Activated CD4-positive, alpha-beta T cell treated with anti-CD3 and anti-CD28 coated beads for 36 hours (primary cell): Measurements from ENCODE around the gene TMEM219. TPM values are rescaled to one million over a fixed set of nuclear protein-coding genes. Genes with fewer than 3 reads are reported as not detected.
"Not testable (repeated sequence)": the region's sequence is repeated elsewhere in the genome, so short reads cannot be mapped to it uniquely, and the experiment has no call there.

Experiments used
- ATAC-seq: fragments of 200-7000 bp; cut with Tn5 transposase; one replicate; pipeline ENCODE4 v1.10.0; 2021; ENCODE audit warnings: mild to moderate bottlenecking, moderate library complexity
- CTCF ChIA-PET: fragments of 350-600 bp; sonication (Branson Sonifier 250); formaldehyde crosslinking; loops from one replicate; lab custom pipeline; 2021; ENCODE audit warnings: antibody characterized with exemption; lab: Charles Lee
- POLR2A ChIA-PET: fragments of 350-600 bp; sonication (Branson Sonifier 250); formaldehyde crosslinking; loops from one replicate; lab custom pipeline; 2021; ENCODE audit warnings: antibody characterized with exemption, inconsistent platforms; lab: Charles Lee
- DNase-seq: peaks from one replicate; pipeline ENCODE4 v3.0.0-alpha.2; 2020
- H3K27ac Mint-ChIP-seq: one replicate; pipeline ENCODE4 v1.8.0; 2021; ENCODE audit warnings: mixed read lengths
- H3K27me3 Mint-ChIP-seq: one replicate; pipeline ENCODE4 v1.8.0; 2021; ENCODE audit warnings: mixed read lengths
- H3K36me3 Mint-ChIP-seq: one replicate; pipeline ENCODE4 v1.8.0; 2021; ENCODE audit warnings: low read depth, mixed read lengths
- H3K4me1 Mint-ChIP-seq: one replicate; pipeline ENCODE4 v1.8.0; 2021; ENCODE audit warnings: mixed read lengths
- H3K4me3 Mint-ChIP-seq: one replicate; pipeline ENCODE4 v1.8.0; 2021; ENCODE audit warnings: mild to moderate bottlenecking, moderate library complexity, mixed read lengths
- H3K9me3 Mint-ChIP-seq: one replicate; pipeline ENCODE4 v1.8.0; 2021; ENCODE audit warnings: low read depth, mixed read lengths
- intact Hi-C, 2 experiments: fragments of 100-400 bp; cut with DNase I in 1 of 2; cut with micrococcal nuclease in 1 of 2; formaldehyde crosslinking; loops; one replicate each; pipeline versions ENCODE4 v1.14.2 to v1.15.1; 2022 to 2024; cut with DNase I, micrococcal nuclease
- total RNA-seq, 2 experiments: library from RNA; stranded (reverse); gene quantifications; one replicate each; pipeline ENCODE4 v1.2.3, GENCODE V29; 2021

Gene TMEM219
- total RNA-seq, 2 experiments from 2014 or later: 34.6 to 42.5 TPM

- ATAC-seq: peak; percentile 73
- peak; percentile 65 for DNase-seq
- intact Hi-C loops: no loop called here
- no peak overlapping the region for H3K4me3 Mint-ChIP-seq
- CTCF ChIA-PET: interaction anchor here (0.6 to 2.0 kb wide), 7 partner anchors 10 to 307 kb away, joined by 3 to 12 read pairs (median 3); partner anchors contain the start of genes HIRIP3 and INO80E
- H3K27ac Mint-ChIP-seq: no peak overlapping the region
- peaks cover 9% of the 10 kb centered on the region for H3K36me3 Mint-ChIP-seq
- peaks cover 10% of the 10 kb centered on the region for H3K27me3 Mint-ChIP-seq
- POLR2A ChIA-PET: interaction anchor here (0.6 kb wide), 1 partner anchor 80 kb away, joined by 4 read pairs; no protein-coding TSS in a partner anchor
- H3K4me1 Mint-ChIP-seq: peaks cover 6% of the 10 kb centered on the region
- H3K9me3 Mint-ChIP-seq: no peaks in the 10 kb centered on the region
These were observed 43.6 kb downstream of the TMEM219 start for GRCh38 chr16:30005341-30006094.

- H3K4me3 Mint-ChIP-seq: no peak overlapping the region
- POLR2A ChIA-PET: interaction anchor here (0.6 kb wide), 1 partner anchor 80 kb away, joined by 4 read pairs; no protein-coding TSS in a partner anchor
These were observed 44.2 kb downstream of the TMEM219 start for GRCh38 chr16:30006095-30006473.

GRCh38 chr16:30006659-30007377 lies 44.9 kb downstream of the TMEM219 start:
- intact Hi-C loops: no loop called here
- POLR2A ChIA-PET: no interaction called here
- H3K36me3 Mint-ChIP-seq: peaks cover 7% of the 10 kb centered on the region

More at GRCh38 chr16:30006095-30006473, 44.2 kb downstream of the TMEM219 start:
- CTCF ChIA-PET: interaction anchor here (0.6 to 2.0 kb wide), 7 partner anchors 10 to 308 kb away, joined by 3 to 12 read pairs (median 3); partner anchors contain the start of genes HIRIP3 and INO80E
- Mint-ChIP-seq H3K27ac (no peak overlapping the region), H3K36me3 (peaks cover 8% of the 10 kb centered on the region), H3K27me3 (peaks cover 11% of the 10 kb centered on the region), H3K4me1 (peaks cover 7% of the 10 kb centered on the region), H3K9me3 (no peaks in the 10 kb centered on the region)
- intact Hi-C loops: no loop called here
- DNase-seq (no peak), ATAC-seq (no peak)

DNA sequence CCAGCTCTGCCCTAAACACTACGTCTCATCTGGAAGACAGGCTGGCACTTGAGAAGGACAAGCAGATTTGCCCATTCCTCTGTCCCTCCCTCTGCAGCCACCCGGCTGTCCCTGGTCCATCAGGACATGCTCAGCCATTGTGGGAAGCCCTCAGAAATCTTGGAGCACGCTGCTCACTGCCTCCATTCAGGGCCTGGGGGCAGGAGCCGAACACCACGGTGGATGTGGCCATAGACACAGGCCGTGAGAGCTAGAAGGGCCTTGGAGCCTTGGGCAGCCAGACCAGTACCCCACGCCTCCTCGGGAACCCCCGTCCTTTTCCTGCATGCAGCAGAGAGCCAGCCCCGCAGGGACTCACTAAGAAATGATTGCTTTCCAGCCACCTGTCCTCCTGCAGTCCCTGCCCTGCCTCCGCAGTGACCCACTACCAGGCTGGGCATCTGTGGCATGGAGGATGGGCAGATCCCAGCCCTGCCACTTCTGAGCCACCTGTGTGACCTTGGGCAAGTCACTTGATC lies 45.6 kb downstream of the TMEM219 start:
- CTCF ChIA-PET: interaction anchor here (0.6 kb wide), 1 partner anchor 64 kb away, joined by 3 read pairs; no protein-coding TSS in a partner anchor
- H3K9me3 Mint-ChIP-seq: no peaks in the 10 kb centered on the region

More at GRCh38 chr16:30006659-30007377, 44.9 kb downstream of the TMEM219 start:
- peaks cover 14% of the 10 kb centered on the region for H3K27me3 Mint-ChIP-seq
- peaks cover 8% of the 10 kb centered on the region for H3K4me1 Mint-ChIP-seq
- H3K9me3 Mint-ChIP-seq: no peaks in the 10 kb centered on the region
- no peak overlapping the region for H3K27ac Mint-ChIP-seq
- ATAC-seq: no peak
- CTCF ChIA-PET: interaction anchor here (0.8 to 0.9 kb wide), 2 partner anchors 11 to 206 kb away, joined by 3 to 4 read pairs; partner anchors contain the start of genes HIRIP3 and INO80E
- no peak for DNase-seq
- H3K4me3 Mint-ChIP-seq: no peak overlapping the region

GRCh38 chr16:30009085-30009862 lies 47.4 kb downstream of the TMEM219 start:
- intact Hi-C loops: no loop called here
- DNase-seq (no peak), ATAC-seq (no peak)
- no peak overlapping the region for H3K27ac Mint-ChIP-seq
- CTCF ChIA-PET: interaction anchor here (0.8 kb wide), 1 partner anchor 109 kb away, joined by 3 read pairs; no protein-coding TSS in a partner anchor
- no peaks in the 10 kb centered on the region for H3K36me3 Mint-ChIP-seq
- no peak overlapping the region for H3K4me3 Mint-ChIP-seq
- H3K4me1 Mint-ChIP-seq: peaks cover 9% of the 10 kb centered on the region
- POLR2A ChIA-PET: no interaction called here
- H3K27me3 Mint-ChIP-seq: peaks cover 18% of the 10 kb centered on the region
- H3K9me3 Mint-ChIP-seq: no peaks in the 10 kb centered on the region

More for the DNA sequence above, 45.6 kb downstream of the TMEM219 start:
- POLR2A ChIA-PET: no interaction called here
- H3K4me3 Mint-ChIP-seq: no peak overlapping the region
- peaks cover 11% of the 10 kb centered on the region for H3K4me1 Mint-ChIP-seq
- ATAC-seq: no peak
- peaks cover 18% of the 10 kb centered on the region for H3K27me3 Mint-ChIP-seq
- peaks cover 2% of the 10 kb centered on the region for H3K36me3 Mint-ChIP-seq
- intact Hi-C loops: no loop called here
- no peak overlapping the region for H3K27ac Mint-ChIP-seq
- no peak for DNase-seq

GRCh38 chr16:30009990-30010843 lies 48.3 kb downstream of the TMEM219 start:
- peak; percentile 20 for ATAC-seq
- intact Hi-C loops: no loop called here
- Mint-ChIP-seq H3K4me3 (peak overlapping the region; percentile 61), H3K4me1 (peaks cover 9% of the 10 kb centered on the region), H3K27me3 (peaks cover 18% of the 10 kb centered on the region), H3K27ac (no peak overlapping the region), H3K9me3 (no peaks in the 10 kb centered on the region), H3K36me3 (no peaks in the 10 kb centered on the region)
- ChIA-PET CTCF (interaction anchor here (0.8 kb wide), 1 partner anchor 110 kb away, joined by 3 read pairs; no protein-coding TSS in a partner anchor), POLR2A (no interaction called here)
- DNase-seq: no peak

GRCh38 chr16:30010844-30011713 lies 49.2 kb downstream of the TMEM219 start, which contains the start of gene DOC2A:
Gene DOC2A (minus strand): TSS chr16:30011027. CDS start chr16:30010222, 805 bp downstream.
- DNase-seq (peak; percentile 64), ATAC-seq (peak; percentile 74)
- H3K9me3 Mint-ChIP-seq: no peaks in the 10 kb centered on the region
- peaks cover 18% of the 10 kb centered on the region for H3K27me3 Mint-ChIP-seq
- intact Hi-C loops: no loop called here
- no peak within 1 kb of the TSS for H3K27ac Mint-ChIP-seq
- POLR2A ChIA-PET: no interaction called here
- H3K36me3 Mint-ChIP-seq: no peaks in the 10 kb centered on the region
- peak within 1 kb of the TSS; percentile 61 for H3K4me3 Mint-ChIP-seq
- H3K4me1 Mint-ChIP-seq: peaks cover 9% of the 10 kb centered on the region
- CTCF ChIA-PET: no interaction called here

DNA sequence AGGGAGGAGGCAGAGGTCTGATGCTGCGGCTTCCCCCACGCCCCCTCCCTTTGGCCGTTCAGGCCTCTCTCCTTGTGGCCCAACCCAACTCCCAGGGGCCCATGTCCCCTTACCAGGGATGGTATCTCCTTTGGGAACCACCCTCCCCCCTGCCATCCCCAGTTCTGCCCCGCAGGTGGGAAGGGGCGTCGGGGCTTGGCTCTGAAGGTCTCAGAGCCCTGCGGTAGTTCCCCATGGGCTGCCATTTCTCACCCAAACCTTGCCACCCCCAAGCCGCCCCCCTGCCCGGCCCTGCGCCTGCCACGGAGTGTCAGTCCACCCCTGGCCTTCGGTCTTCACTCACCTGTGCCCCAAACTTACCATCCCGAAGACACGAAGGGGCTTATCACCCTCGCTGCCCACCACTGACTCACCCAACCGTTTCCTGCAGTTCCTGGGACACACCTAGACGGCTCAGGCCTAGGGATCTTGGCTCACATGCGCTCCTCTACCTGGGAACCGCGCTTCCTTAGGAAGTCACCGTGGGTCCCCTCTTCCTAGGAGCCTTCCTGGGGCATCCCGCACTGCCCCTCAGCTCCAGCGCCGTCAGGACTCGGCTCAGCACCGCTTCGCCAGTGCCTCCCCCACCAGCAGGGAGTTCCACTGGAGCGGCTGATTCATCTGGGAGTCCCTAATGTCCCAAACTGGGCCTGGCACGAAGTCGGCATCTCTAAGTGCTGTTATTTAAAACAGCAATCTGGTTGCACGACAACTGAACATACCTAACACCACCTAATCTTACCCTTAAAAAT lies 50.0 kb downstream of the TMEM219 start:
- Mint-ChIP-seq H3K4me3 (peak overlapping the region; percentile 61), H3K36me3 (no peaks in the 10 kb centered on the region), H3K27me3 (peaks cover 18% of the 10 kb centered on the region), H3K27ac (peak overlapping the region; percentile 51), H3K4me1 (peaks cover 9% of the 10 kb centered on the region), H3K9me3 (no peaks in the 10 kb centered on the region)
- ChIA-PET POLR2A (no interaction called here), CTCF (no interaction called here)
- DNase-seq (no peak), ATAC-seq (no peak)
- intact Hi-C loops: no loop called here

DNA sequence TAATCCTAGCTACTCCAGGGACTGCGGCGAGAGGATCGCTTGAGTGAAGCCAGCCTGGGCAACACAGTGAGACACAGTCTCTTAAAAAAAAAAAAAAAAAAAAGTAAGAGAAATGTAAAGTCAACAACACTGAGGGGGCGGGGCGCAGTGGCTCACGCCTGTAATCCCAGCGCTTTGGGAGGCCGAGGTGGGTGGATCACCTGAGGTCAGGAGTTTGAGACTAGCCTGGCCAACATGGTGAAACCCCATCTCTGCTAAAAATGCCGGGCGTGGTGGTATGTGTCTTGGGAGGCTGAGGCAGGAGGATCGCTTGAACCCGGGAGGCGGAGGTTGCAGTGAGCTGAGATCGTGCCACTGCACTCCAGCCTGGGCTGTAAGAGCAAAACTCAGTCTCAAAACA lies 50.7 kb downstream of the TMEM219 start:
- H3K27me3 Mint-ChIP-seq: peaks cover 18% of the 10 kb centered on the region
- DNase-seq, intact Hi-C loops, H3K9me3 Mint-ChIP-seq, ATAC-seq, H3K36me3 Mint-ChIP-seq, H3K27ac Mint-ChIP-seq, H3K4me3 Mint-ChIP-seq, H3K4me1 Mint-ChIP-seq: not testable (repeated sequence)
- POLR2A ChIA-PET: interaction anchor here (0.6 kb wide), 1 partner anchor 186 kb away, joined by 5 read pairs; no protein-coding TSS in a partner anchor
- CTCF ChIA-PET: interaction anchor here (0.6 to 0.7 kb wide), 3 partner anchors 10 to 267 kb away, joined by 3 to 4 read pairs (median 3); no protein-coding TSS in a partner anchor
